Stimulated activated CD4-positive, alpha-beta T cell treated with anti-CD3 and anti-CD28 coated beads, Interleukin-4, amount 100 ng/mL, for 24 hours (primary cell): ENCODE measurements around the gene PRKX.
A peak's percentile ranks its signal among the peaks of the same experiment; 100 is the strongest.
"Not testable (repeated sequence)": the region's sequence is repeated elsewhere in the genome, so short reads cannot be mapped to it uniquely, and the experiment has no call there.

Experiments used
- DNase-seq: peaks from one replicate; pipeline ENCODE4 v3.0.0-alpha.2; 2020

The PRKX gene

DNA sequence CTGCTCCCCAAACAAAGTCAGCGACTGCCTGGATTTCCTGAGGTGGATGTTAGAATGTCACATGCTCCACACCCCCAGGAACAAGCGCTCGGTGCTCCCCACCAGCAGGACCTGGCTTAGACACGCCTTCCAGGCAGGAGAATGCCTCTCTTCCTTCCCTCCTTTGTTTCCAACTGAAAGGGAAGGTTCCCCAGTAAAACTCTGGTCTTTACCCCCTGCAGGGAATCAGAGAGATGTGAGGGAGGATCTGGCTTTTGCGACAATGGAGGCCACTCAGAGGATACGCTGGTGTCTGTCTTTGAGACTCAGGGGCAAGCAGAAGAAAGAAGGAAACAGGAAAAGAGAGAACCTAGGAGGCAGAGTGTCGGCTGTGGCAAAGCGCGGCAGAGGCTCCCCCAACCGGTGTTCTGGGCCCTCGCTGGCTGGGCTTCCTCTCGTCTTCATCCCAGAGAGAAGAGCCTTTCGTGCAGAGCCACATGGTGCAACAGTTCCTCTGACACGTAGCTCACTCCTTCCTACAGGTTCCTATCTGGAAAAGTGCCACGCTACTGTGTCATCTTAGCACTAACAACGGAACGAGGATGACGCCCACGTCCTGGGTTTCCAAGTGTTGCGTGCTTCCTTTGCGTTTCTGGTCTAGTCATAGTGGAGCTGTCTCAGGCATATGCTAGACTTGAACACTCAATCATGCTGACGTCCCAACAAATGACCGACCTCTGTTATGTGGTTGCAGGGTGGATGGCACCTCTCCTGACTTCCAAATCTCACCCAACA, 73.4 kb downstream of the PRKX start:
- peak; percentile 20 for DNase-seq

DNA sequence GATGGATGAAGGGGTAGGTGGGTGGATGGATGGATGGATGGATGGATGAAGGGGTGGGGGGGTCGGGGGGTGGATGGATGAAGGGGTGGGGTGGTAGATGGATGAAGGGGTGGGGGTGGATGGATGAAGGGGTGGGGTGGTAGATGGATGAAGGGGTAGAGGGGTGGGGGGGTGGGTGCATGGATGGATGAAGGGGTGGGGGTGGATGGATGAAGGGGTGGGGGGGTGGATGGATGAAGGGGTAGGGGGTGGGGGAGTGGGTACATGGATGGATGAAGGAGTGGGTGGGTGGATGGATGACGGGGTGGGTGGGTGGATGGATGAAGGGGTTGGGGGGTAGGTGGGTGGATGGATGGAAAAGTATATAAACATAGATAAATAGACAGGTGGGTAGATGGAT, 74.2 kb downstream of the PRKX start:
- DNase-seq = no peak

DNA sequence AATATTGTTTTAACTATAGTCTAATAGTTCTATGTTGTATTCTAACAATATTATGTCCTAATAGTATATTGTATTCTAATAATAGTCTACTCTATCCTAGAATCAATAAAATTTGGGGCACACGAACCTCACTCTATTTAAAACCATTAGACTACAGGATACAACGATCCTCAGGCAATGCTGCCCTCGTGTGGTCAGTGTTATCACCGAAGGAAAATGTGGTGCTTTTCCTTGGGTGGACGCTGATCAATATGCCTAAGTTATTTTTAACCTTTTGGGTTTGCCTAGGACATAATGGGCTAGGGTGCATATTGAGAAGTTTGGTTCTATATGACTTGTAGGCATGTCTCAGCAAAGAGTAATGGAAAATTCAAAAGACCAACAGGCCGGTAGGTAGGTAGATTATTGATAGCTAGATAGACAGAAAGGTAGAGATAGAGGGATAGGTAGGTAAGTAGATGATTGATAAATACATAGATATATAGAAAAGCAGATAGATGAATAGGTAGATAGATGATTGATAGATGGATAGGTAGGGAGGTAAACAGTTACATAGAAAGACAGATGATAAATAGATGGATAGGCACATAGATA, 75.1 kb downstream of the PRKX start:
- peak; percentile 24 for DNase-seq

GRCh38 chrX:3636803-3637202, 76.6 kb downstream of the PRKX start:
- no peak for DNase-seq

DNA sequence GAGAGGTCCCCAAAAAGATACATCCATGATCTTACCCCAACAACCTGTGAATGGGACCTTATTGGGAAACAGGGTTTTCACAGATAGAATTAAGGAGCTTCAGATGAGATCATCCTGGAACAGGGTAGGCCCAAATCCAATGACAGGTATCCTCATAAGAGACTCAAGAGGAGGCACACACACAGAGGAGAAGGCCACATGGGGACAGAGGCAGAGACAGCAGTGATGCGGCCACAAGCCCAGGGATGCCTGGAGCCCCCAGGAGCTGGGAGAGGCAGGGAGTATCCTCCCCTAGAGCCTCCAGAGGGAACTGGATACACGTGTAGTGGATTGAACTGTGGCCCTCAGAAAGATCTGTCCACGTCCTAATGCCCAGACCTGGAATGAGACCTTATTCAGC, 82.3 kb downstream of the PRKX start:
- no peak for DNase-seq

DNA sequence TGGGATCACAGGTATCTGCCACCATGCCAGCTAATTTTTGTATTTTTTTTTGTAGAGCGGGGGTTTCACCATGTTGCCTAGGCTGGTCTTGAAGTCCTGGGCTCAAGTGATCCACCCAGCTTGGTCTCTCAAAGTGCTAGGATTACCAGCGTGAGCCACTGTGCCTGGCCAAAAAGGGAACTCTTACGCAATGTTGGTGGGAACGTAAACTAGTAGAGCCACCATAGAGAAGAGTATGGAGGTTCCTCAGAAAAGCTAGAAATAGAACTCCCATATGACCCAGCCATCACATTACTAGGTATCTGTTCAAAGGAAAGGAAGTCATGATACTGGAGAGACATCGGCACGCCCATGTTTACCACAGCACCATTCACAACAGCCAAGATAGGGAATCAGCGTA, 85.9 kb downstream of the PRKX start:
- no peak for DNase-seq

DNA sequence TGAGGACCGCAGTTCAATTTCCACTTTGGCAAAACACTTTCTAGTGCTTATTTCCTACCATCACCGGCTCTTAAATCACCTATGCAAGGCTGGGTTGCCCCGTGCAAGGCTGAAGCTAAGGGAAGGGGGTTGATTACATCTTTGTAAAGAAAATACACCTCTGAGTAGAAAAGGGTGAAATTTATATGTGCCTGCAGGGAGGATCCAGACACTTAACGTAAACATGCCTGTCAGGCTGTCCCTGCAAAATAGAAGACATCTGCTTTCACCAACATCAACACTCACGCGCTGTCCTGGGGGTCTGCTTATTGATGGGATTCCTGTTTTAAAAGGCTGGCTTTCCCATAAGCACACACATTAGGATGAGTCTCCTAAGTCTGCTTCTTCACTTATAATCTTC, 92.0 kb downstream of the PRKX start:
- DNase-seq = no peak

DNA sequence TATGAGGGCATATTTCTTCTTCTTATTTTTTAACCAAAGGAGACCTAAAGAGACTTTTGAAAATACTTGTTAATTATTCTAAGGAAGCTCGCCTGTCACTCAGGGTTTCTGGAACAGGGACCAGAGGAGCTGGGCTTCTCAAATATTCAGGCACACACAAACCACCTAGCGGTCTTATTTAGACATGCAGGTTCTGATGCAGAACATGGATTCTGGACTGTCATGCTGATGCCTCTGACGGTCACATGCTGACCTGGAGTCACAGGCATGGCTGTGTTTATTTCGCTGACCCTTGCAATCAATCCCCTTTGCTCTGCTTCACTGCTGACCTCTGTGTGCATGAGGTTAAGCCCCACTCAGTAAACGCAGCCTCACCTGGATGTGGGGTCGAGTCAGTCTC, 101.7 kb downstream of the PRKX start:
- DNase-seq = not testable (repeated sequence)

GRCh38 chrX:3609810-3610209, 103.6 kb downstream of the PRKX start:
- DNase-seq = no peak

- DNase-seq = no peak
Measured at GRCh38 chrX:3603026-3603661, 110.3 kb downstream of the PRKX start.

- DNase-seq = no peak
Measured at GRCh38 chrX:3599802-3600430, 113.5 kb downstream of the PRKX start.

GRCh38 chrX:3598709-3599108, 114.7 kb downstream of the PRKX start:
- DNase-seq = no peak

DNA sequence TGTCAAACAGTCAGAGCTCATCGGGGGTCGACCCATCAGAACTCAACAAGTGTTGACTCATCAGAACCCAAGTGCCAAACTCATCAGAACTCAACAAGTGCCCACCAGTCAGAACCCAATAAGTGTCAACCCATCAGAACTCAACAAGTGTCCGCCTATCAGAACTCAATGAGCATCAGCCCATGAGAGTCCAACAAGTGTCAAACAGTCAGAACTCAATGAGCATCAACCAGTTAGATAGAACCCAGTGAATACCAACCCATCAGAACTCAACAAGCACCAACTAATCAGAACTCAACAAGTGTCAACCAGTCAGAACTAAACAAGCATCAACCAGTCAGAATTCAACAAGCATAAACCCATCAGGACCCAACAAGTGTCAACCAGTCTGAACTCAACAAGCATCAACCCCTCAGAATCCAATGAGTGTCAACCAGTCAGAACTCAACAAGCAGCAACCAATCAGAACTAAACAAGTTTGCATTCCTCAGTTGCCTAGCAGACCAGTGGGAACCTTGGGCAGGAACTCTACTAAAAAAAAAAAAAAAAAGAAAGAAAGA, 115.3 kb downstream of the PRKX start:
- DNase-seq = no peak

DNA sequence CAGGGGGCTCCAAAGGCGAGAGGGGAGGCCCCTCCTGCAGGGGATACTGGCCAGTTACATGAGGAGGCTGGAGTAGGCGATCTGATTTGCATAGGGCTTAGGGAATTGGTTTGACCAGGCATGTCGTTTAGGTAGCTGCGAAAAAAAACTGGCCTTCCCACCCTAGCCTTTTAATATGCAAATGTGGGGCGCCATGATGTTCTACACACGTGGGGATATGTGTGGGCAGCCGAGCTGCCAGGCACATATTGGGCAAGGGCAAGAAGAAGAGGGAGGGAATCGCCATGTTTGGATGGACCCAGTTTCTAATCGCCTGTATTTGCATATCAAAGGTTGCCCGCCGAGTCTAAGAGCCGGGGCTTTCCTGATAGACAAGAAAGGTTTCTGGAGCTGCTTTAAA, 121.3 kb downstream of the PRKX start:
- DNase-seq = no peak

GRCh38 chrX:3589474-3589873, 124.0 kb downstream of the PRKX start:
- no peak for DNase-seq

GRCh38 chrX:3585719-3586118, 127.7 kb downstream of the PRKX start:
- DNase-seq = no peak

DNA sequence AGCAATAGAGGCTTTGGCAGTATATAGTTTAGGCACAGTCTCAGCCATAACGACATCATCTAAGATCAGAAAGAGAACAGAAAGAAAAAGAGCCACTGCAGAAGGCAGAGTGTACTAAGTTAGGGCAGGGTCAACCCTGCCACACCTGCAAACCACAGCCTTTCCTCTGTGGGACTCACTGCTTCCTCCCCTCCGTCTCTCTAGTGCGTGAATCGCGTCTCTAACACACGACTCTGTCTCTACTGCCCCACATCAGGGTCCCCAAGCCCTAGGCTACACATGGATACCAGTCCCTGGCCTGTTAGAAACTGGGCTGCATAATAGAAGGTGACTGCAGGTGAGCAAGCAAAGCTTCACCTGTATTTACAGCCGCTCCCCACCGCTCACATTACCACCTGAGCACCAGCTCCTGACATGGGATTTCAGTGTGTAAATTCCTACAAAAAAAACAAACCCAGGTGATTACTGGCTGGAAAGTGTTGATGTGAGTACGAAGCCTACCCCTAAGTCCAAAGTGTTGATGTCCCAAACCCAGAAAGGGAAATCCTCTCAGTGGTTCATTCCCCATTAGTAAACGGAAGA, 128.9 kb downstream of the PRKX start:
- no peak for DNase-seq

- DNase-seq = no peak
Measured at GRCh38 chrX:3582451-3582850, 131.0 kb downstream of the PRKX start.

DNA sequence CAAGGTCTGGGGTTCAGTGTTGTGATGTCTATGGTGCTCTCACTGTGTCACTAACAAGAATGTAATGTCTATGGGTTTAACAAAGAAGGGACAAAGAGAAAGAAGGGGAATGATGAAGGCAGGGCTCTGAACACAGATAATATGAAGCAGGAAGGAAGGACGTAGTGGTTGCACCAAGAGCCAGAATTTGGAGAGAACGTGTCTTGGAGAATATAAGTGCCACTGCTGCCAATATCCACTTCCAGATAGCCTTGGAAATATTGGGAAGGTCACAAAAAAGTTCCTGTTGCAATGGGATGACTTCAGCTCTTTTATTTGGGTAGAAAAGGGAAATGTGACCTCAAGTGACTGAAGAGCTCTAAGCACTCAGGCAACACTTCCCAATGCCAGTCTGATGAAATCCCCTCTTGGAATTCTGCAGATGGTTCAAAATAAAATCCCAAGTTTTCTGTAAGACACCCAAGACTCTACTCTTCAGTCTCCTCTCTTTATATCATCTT, 131.8 kb downstream of the PRKX start:
- DNase-seq = no peak

DNA sequence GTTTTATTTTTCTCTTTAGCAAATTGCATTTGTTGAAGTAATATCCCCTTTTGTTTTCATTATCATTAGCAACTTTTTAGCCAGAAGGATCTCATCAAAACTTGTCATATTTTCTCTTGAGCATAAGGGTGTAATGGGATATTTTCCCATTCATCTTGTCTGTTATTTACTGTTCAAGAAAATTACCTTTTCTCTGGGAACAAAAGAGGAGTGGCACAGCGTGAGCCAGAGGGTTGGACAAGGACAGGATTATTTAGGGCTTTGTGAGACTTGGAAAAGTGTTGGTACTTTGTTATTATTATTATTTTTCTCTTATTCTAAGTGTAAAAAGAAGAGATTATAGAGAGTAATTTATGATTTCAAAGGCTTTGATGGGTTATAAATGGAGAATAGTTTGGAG, 135.9 kb downstream of the PRKX start:
- DNase-seq = no peak

DNA sequence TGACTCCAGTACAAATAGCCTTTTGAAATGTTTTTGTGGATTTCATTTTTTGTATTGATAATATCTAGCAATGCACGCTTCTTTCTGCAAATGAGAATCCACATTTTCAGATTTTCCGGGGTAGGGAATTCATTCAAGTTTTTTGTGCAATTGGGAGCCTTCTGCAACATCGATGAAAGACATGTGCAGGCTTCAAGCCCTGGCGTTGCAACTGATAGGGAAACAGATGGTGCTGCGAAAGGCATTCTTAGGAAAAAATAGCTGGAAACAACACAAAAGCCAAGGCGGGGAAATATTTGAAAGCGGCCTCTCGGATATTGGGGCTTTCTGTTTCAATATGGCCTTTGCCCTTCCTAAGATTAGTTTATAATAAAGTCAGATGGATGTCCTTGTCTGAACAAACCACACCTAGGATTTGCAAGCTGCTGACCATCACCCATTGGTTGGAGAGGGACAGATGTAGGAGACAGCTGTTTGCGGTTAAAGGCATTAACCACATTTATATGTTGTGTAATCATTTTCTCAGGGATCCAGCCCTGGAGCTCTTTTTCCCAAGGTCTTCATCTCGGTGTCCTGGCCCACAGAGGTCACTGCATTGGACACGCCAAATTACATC, 136.5 kb downstream of the PRKX start:
- DNase-seq = no peak

GRCh38 chrX:3567686-3568085, 145.8 kb downstream of the PRKX start:
- DNase-seq = no peak

GRCh38 chrX:3563451-3563850, 150.0 kb downstream of the PRKX start:
- DNase-seq = no peak
